C4-2B (cell line): Measurements from ENCODE around the gene ANKRD49.

Source experiments
- H3K27ac ChIP-seq: fragments of 450-650 bp; 2 replicates; pipeline ENCODE4 v1.5.1; 2017
- ZFX ChIP-seq: fragments of 450-650 bp; IDR thresholded peaks from 2 replicates; pipeline ENCODE4 v1.6.1; 2017
- TF ChIP-seq, protein P1 (sequence below): fragments of 450-650 bp; conservative IDR thresholded peaks from 2 replicates; pipeline ENCODE4 v1.5.1; 2017; ENCODE audit warnings: mild to moderate bottlenecking

Gene ANKRD49

GRCh38 chr11:94454301-94454700 is 39.5 kb upstream of the ANKRD49 start:
- no peak for TF ChIP-seq ZFX
- TF ChIP-seq, protein P1, sequence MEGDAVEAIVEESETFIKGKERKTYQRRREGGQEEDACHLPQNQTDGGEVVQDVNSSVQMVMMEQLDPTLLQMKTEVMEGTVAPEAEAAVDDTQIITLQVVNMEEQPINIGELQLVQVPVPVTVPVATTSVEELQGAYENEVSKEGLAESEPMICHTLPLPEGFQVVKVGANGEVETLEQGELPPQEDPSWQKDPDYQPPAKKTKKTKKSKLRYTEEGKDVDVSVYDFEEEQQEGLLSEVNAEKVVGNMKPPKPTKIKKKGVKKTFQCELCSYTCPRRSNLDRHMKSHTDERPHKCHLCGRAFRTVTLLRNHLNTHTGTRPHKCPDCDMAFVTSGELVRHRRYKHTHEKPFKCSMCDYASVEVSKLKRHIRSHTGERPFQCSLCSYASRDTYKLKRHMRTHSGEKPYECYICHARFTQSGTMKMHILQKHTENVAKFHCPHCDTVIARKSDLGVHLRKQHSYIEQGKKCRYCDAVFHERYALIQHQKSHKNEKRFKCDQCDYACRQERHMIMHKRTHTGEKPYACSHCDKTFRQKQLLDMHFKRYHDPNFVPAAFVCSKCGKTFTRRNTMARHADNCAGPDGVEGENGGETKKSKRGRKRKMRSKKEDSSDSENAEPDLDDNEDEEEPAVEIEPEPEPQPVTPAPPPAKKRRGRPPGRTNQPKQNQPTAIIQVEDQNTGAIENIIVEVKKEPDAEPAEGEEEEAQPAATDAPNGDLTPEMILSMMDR = no peak
- H3K27ac ChIP-seq = no peak overlapping the region

GRCh38 chr11:94455861-94456260 is 37.9 kb upstream of the ANKRD49 start:
- H3K27ac ChIP-seq = no peak overlapping the region
- TF ChIP-seq, protein P1 = no peak
- no peak for TF ChIP-seq ZFX

DNA sequence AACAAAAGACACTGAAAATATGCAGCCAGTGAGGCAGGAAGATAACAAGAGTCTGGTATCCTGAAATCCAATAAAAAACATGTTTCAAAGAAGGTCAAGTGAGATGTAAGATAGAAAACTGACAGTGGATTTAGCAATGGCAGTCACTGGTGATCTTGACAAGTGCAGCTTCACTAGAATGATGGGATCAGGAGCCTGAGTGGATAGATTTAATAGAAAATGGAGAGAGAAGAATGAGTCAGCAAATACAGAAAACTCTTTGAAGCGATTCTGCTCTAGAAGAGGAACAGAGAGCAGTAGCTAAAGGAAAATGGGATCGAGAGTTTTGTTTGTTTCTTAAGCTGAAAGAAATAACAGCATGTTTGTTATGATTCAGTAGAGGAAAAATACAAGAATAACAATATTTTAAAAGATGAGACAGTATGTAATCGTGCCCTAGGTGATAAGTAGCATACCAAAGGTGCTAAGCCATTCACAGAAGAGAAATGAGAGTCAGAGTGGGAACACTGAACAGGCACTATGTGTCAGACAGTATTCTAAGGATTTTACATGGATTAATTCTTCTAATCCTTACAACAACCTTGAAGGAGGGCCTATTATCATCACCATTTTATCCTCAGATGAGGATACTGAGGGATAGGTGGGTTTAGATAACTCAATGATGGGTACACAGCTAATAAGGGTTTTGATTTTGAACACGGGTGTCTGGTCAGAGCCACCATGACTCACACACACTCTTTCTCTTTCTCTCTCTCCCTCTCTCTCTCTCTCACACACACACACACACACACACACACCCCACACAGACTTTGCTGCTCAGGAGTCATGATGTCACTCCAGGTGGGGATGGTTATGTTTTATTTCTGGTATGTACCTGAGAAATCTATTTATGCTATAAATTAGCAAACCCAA is 36.4 kb upstream of the ANKRD49 start:
- no peak for TF ChIP-seq ZFX
- TF ChIP-seq, protein P1 = no peak
- no peak overlapping the region for H3K27ac ChIP-seq

DNA sequence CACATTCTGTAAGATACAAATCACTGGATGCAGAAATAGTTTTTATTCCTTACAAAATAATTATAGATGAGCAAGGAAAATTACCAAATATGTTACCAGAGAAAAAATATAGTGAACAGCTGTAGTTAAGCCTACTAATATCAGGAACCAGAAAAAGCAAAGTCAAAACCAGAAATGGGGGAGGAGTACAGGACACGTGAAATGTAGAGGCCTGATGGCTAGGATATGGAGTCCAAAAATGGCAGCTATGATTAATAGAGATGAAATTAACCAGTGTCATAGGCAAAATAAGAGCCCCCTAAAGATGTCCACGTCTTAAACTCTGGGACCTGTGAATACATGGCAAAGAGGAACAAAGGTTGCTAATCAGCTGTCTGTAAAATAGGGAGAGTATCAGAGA is 34.2 kb upstream of the ANKRD49 start:
- no peak overlapping the region for H3K27ac ChIP-seq
- TF ChIP-seq, protein P1 = no peak
- TF ChIP-seq ZFX = no peak

- no peak overlapping the region for H3K27ac ChIP-seq
Observed at GRCh38 chr11:94469416-94469815, 24.4 kb upstream of the ANKRD49 start.

DNA sequence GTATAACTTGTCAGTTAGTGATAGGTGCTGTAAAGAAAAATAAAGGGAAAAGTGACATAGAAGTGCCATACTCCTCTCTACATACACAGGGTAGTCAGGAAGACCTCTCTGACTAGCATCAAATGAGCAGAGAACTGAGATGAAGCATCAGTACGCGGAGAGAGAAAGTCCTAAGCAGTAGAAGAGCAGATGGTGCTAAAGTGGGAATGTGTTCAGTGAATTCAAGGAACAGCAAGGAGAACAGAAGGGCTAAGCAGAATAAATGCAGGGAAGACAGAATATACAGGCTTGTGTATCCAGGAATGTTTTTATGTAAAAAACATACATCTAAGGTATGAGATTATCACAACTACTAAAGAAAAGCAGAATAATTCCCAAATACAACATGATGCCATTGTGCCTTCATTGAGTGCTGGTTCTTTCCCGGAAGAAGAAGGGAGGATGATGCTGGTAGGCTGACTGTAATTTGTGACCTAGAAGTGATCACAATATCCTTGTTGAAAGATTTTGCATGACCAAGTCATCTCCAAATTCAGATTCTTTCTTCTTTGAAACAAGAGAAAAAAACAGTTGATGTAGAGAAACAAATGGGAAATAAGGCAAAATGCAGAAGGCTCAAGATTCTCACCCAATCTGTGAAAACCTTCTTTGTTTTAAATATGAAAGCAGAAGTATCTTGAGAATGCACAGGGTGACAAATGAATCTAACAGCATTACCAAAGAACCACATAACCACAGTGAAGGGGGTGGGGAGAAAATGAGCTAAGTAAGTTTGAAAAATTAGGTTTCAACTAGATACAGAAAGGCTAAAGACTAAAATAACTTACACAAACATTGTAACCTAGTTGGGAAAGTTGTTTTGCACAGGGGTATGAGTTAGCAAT is 20.6 kb upstream of the ANKRD49 start:
- H3K27ac ChIP-seq = no peak overlapping the region
- no peak for TF ChIP-seq ZFX
- TF ChIP-seq, protein P1 = no peak

More at GRCh38 chr11:94469416-94469815, 24.4 kb upstream of the ANKRD49 start:
- no peak for TF ChIP-seq ZFX
- TF ChIP-seq, protein P1 = no peak

DNA sequence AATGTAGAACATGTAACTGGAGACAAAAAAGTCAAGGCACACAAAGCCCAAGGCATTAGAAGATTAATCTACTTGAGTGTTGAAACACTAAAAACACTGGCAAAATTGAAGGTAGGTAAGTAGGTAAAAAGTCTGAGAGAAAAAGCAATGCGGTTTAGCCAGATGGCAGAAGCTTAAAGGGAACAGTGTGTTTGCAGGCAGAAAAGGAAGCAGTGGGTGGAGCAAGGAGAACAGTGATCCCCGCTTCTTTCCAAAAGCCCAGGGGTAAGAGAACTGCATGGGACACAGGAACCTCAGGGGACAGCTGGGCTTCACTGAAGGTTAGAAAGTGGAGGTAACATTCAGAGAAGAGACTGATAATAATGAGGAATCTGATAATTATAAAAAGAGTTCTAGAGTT is 16.2 kb upstream of the ANKRD49 start:
- no peak overlapping the region for H3K27ac ChIP-seq
- no peak for TF ChIP-seq ZFX
- TF ChIP-seq, protein P1 = no peak
